ENCODE measurements around the gene MPP3.

Gene MPP3

DNA sequence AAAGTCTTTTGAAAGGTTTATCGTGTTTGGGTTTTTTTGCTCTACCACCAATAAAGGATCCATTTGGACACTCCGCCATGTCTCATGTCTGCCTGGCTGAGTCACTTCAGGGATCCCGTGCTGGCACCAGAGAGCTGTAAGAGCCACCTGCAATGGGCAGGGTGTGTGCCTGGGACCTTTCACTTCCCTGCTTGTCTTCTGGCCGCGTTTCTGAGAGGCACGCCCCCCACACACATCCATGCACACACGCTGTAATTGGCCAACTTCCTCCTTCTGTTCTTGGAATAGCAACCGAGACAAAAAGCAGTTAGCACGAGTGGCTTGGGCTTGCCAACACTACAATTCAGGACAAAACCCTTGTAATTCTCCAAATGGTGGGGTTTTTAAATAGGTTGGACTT is 64.6 kb downstream of the MPP3 start:
- DNase-seq: no peak

DNA sequence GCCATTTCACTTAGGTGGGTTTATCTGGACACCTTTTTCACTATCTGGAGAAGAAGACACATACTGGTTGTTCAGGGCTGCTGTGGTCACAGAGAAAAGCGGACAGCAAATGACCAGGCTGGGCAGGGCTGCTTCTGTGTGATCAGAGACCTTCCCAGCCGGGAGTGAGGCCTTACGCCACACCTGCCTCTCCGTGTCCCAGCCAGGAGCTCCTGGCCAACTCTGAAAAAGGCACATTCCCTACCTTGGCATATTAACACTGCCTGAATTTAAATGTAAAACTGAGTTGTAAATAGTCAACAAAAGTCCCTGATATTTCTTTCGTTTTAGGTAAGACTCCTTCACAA is 65.3 kb downstream of the MPP3 start:
- no peak for DNase-seq

DNA sequence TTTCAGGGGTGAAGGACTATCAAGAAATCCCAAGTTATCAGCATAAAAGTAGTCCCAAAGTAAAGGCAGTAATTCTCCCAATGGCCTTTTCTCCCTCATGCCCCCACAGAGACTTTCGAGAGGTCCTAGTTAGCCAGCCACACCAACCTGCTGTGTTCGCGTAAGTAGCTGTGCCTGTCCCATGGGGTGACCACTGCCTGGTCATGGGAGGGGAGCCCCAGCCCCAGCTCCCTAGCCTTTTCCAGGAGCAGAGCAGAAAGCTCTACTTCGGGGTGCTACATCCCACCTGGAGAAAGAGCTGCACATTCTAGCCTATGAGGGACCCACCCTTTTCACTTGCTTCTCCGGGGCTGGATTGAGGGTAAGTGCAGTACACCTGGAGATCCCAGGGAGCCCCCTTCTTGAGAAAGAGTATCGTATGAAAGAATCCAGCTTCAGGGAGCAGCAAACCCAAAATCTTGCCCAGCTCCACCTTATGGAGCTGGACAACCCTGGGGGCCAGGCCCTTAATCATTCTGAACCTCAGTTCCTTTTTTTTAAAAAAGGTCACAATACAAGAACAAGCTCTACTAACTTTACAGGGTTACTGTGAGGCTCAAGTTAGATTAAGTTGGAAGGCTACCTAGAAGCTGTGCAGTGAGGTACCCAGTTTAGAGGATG is 65.8 kb downstream of the MPP3 start:
- DNase-seq: no peak

DNA sequence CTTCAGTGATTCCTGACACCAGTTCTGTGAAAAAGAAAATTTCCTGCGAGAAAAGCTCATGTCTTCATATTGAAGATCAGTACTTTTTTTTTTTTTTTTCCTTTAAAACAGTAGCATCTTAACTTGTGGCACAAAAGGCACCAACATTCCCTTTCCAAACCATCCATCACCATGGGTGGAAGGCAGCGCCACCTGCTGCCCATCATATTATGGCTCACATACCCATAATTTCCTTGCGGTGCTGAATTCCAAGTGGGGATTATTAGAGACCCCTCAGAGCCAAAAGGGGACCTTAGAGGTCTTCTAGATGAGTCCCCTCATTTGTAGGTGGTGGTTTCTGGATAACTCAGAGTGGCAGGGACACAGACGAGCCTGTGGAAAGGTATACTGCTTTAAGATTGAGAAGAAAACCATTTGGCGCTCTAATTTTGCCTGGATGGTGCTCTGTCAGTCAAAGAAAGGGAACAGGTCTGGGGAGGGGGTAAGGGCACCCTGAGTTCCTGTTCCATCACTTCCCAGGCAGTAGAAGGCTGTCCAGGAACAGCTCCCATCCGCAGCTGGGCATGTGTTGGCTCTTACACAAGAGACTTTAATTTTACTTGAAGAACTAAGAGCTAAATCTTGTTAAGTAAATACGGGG is 66.4 kb downstream of the MPP3 start:
- DNase-seq: no peak

DNA sequence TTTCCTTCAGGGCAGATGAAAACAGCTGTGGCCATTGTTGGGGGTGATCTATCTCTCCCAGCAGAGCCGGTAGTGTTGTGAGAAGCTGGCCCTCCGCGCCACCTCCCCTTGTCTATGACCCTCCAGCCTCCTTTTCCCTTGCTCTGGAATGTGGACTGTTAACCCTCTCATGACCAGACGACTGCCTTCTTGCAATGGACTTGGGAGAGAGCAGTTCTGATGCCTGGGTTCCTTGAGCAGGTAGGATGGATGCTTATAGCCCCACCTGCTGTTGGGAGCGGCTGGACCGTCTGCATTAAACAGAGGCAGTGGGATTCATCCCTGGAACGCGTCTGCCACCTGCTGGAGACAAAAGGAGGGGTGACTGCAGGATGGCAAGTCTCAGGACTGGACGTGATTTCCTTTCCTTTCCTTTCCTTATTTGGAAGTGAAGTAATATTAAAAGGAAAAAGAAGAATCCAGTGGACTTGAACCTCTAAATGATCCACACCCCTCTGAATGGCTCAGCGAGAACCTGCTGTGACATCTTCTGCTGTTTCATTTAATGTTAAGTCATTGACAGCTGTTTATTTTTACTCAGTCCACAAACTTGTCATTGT is 72.6 kb downstream of the MPP3 start:
- peak; percentile 82 for DNase-seq

DNA sequence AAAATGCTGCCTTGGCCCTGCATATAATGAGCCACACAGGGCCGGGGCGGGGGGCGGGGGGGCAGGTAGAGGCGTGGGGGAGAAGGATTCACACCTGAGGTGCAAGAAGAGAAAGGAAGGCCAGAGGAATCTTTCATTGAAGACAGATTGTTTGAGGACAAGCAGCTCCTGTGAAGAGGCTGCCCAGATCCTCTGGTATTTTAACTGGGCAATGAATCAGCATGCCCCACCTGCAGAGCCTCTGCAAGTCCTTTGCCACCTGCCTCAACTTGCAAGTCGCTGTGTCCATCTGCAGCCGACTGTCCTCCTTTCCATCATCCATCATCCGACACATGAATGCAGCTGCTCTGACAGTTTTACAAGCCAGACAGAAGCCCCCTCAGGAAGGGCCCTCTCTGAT is 73.1 kb downstream of the MPP3 start:
- DNase-seq: no peak

DNA sequence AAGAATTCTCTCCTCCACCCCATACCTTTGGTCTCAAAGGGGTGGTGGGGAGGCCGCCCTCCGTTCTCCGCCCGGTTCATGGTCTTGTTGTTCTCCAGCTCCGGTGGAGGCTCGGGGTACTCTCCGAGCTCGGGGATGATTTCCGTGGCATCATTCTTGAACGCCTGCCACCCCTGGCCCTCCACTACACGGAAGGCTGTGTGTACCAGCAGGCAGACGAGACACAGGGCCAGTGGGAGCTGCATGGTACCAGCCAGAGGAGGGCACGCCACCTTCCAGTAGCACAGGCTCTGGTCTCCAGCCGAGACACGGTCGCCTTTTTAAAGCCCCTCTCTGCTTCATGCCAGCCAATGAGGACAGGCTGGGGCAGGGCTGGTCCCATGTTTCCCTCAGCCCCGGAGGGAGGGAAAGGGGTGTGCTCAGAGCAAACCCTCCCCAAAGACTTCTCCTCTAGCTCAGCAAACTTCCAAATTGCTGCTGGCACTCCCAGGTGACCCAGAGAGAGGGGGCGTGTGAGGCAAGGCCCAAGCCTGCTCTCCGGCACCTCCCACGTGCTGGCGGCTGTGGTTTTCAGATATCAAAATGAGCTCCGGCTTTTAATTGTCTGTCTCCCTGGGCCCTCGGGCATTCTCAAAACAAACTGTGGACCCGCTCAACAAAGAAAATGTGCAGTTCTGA is 74.3 kb downstream of the MPP3 start, which contains the start of gene SOST:
Gene SOST, minus strand, starts transcription at position 295 of the 678 bp plus-strand sequence. Its CDS starts 50 bp downstream, at position 245.
- DNase-seq: no peak

DNA sequence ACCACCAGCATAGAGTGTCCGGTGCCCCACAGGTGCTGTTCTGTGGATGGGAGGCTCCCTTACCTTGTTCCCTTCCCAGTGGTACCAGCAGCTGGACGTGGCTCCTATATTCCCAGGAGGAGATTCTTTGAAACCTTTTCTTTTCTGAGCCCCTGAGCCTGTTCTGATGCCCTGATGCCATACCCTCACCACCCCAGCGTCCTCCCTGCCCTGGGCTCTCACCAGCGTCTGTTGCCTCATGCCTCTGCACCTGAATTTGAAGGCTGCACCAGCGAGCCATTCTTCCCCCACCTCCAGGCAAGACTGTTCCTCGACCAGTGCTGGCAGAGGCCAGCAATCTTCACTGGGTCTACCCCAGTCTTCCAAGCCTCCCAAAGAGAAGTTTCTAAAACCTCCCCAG is 74.9 kb downstream of the MPP3 start:
- no peak for DNase-seq

DNA sequence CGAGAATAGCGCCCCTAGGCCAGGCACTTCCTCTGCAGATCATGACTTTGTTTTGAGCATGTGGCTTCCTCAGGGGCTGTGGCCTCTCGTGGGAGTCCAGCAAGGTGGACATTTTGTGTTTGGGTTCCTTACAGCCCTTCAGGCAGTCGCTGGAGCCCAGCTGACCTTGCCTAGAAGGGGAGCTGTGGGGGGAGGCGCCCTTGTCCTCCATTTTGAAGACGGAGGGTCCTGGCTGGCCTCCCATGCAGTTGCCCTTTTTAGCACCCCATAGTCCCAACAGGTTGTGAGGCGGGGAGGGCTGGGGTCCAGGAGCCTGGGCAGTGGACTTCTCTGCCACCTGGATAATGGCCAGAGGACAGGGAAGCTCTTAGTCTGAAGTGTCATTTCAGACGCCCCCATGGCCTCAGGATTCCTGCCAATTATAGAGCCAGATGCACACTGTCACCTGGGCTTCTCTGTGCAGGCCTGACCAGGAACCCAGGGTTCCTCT is 75.7 kb downstream of the MPP3 start:
- DNase-seq: no peak

DNA sequence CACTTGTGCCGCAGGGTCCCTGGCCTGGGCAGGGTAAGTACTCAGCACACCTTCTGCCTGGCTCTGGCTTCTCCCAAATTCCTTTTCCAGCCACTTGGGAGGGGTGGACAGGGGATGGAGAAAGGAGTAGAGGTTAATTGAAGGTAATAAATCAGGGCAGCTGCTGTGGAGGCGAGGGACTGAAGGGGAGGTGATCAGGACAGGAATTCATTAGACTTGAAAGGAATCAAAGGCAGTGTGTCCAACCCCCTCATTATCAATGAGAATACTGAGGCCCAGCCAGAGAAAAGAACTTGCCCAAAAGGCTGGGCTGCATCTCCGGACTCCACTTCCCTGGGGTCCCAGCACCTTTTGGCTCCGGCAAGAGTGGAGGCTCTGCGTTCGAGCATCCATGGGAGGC is 76.7 kb downstream of the MPP3 start:
- no peak for DNase-seq

DNA sequence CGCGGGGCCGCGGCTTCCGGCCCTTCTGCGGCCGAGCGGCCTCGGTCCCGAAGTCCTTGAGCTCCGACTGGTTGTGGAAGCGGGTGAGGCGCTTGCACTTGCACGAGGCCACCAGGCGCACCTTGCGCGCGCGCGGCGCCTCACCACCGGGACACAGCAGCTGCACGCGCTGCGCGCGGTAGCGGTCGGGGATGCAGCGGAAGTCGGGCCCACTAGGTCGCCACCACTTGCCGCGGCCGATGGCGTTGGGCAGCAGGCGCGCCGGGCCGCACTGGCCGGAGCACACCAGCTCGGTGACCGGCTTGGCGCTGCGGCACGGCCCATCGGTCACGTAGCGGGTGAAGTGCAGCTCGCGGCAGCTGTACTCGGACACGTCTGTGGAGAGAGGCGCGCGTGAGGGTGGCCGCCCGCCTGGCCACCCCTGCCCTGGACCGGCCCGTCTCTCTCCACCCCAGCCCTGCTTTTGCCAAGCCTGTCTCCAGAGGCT is 77.5 kb downstream of the MPP3 start:
- no peak for DNase-seq

DNA sequence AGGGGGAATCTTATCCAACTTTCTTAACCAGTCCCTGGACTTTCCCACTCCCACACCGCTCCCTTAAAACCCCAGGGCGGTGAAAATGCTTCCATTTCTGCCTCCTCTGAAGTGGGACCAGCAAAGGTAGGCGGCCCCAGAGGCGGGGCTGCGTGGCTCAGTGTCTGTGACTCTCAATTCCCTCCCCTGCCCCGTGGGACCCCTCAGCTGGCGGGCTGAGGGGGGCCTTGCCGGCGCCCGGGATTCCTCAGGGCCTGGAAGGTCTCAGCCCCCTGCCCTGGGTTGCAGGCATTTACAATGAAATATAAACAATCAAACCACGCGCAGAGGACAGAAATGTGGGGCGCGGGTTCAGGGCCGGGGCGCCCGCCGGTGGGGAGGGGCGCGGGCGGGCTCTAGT is 78.0 kb downstream of the MPP3 start:
- DNase-seq: no peak

DNA sequence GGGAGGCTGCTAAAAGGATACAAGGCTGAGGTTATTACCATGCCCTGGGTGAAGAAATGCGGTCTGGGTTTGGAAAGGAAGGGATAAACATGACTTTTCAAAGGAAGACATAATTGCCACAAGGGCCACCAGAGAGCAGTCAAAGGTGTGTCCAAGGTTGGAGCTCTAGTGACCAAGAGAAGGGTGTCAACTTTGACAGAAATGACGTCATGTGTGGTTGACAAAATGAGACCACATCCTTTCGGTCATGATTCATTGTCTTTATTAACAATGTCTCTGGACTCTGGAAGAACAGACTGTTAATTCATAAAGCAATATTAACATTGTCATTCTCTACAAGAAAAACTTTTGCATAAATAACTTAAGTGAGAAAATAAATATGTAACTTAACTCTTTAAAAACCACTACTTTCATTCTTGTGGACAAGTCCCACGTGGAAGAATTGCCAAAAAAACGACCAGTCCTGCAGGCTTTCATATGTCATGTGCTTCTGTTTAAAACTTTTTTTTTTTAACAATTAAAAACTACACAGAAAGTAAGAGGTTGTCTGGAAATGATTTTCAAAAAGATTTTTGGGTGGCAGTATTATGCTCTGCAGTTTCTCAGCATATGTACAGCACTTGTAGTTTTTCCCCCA is 79.3 kb downstream of the MPP3 start:
- DNase-seq: peak; percentile 48
